ENCODE data around the gene LENEP.

LENEP gene

GRCh38 chr1:155010211-155010918 lies 17.0 kb downstream of the LENEP start:
- H3K4me3 ChIP-seq (ENCODE audit: low read depth, low read length) = no peak overlapping the region
- TF ChIP-seq, protein P1, sequence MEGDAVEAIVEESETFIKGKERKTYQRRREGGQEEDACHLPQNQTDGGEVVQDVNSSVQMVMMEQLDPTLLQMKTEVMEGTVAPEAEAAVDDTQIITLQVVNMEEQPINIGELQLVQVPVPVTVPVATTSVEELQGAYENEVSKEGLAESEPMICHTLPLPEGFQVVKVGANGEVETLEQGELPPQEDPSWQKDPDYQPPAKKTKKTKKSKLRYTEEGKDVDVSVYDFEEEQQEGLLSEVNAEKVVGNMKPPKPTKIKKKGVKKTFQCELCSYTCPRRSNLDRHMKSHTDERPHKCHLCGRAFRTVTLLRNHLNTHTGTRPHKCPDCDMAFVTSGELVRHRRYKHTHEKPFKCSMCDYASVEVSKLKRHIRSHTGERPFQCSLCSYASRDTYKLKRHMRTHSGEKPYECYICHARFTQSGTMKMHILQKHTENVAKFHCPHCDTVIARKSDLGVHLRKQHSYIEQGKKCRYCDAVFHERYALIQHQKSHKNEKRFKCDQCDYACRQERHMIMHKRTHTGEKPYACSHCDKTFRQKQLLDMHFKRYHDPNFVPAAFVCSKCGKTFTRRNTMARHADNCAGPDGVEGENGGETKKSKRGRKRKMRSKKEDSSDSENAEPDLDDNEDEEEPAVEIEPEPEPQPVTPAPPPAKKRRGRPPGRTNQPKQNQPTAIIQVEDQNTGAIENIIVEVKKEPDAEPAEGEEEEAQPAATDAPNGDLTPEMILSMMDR (IDR thresholded peaks at IDR 0.05; ENCODE audit: borderline replicate concordance, insufficient read depth, low read depth, low read length) = no peak

DNA sequence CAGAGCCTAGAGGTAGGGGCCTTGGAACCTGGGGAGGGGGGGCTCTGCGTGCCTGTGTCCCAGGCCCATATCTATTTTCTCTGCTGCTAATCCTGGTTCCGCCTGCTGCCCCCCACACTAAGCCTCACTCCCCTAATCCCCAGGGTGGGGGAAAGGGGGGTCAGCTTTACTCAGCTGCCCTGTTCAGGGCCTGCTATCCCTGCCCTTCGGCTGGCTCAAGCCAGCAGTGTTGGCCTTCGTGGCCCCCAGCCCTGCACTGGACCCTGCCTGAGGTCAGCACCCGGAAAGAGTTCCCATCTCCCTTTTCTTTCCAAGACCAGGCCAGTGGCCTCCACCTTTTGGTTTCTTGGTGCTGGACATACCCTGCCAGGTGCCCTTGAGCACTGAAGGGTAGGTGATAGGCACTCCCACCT lies 17.6 kb downstream of the LENEP start:
- TF ChIP-seq, protein P1 (IDR thresholded peaks at IDR 0.05; ENCODE audit: borderline replicate concordance, insufficient read depth, low read depth, low read length) = no peak
- no peak overlapping the region for H3K4me3 ChIP-seq (ENCODE audit: low read depth, low read length)

DNA sequence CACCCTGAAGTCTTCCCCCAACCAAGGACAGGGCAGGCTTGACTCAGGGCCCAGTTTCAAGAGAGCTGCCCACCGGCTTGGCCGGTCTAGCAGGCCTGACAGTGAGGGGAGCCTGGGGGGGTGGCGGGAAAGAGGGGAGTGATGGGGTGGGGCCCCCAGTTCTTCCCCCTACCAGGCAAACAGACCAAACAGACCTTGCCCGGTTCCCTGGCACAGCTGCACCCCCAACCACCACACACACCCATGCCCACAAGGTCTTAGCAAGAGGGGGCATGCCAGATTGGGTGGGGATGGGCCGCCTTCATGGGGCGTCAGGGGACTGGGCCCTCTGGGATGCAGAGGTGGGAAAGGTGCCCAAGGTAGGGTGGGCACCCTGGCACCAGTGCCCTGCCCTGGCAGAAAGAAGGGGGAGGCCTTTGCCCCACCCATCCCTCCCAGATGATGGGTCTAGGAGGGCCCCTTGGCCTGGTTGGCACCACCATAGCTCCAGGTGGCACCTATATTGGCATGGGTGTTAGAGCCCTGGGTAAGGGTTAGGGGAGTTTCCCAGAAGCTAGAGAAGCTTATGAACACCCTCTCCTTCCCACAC lies 18.1 kb downstream of the LENEP start:
- no peak overlapping the region for H3K4me3 ChIP-seq (ENCODE audit: low read depth, low read length)
- TF ChIP-seq, protein P1 (IDR thresholded peaks at IDR 0.05; ENCODE audit: borderline replicate concordance, insufficient read depth, low read depth, low read length) = no peak

DNA sequence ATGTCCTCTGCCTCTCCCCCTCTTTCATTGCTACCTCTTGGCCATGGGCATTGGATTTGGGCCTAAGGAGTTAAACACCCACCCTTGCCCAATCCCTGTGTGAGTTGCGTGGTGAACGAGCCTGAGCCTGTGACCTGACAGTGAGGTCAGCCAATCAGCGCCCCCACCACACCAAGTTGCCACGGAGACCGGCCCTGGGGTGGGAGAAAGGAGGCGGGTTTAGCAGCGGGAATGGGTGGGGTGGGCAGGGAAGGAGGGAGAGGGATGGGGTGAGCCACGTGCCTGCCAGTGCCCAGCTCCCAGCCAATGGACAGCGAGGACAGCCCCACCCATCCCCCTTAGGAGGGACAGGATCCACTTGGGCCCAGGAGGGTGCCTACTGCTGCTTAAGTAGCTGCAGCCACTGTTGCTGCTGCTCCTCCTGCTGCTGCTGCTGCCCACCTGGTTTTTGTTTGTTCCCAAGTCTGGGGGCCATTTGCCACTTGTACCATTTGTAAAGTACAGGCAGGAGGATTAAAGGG lies 18.7 kb downstream of the LENEP start:
- no peak overlapping the region for H3K4me3 ChIP-seq (ENCODE audit: low read depth, low read length)
- TF ChIP-seq, protein P1 (IDR thresholded peaks at IDR 0.05; ENCODE audit: borderline replicate concordance, insufficient read depth, low read depth, low read length) = no peak

DNA sequence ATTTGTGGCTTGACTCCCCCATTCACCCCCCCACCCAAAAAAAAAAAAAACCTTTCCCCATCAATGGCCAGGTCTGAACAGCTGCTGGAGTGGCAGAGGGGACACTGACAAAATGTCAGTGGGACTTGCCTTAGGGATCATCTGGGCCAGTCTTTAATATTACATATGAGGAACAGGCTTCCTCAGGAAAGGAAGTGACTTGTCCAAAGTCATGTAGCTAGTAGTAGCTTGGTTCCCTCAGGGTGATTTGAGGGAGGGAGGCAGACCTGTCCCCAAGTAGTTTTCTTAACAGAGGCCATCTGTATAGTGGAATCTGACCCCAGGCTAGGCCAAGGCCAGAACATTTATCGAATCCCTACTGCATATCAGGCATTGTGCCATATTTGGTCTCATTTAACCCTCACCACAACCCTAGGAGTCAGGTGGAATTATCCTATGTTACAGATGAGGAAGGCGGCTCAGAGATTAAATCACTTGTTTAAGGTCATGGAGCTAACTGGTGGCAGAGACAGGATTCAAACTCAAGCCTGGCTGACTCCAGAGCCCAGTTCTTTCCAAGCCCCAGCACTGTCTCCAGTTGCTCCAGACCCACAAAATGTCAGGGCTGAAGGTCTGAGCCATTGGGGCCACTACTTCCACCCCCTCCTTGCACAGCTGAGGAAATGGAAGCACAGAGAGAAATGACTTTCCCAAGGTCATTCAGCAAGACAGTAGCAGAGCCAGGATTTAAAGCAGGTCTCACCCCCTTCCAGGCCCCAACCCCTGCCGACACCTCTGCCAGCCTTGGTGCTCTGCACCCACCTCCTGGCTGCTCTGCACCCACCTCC lies 19.6 kb downstream of the LENEP start:
- TF ChIP-seq, protein P1 (IDR thresholded peaks at IDR 0.05; ENCODE audit: borderline replicate concordance, insufficient read depth, low read depth, low read length) = no peak
- no peak overlapping the region for H3K4me3 ChIP-seq (ENCODE audit: low read depth, low read length)

- TF ChIP-seq, protein P1 (IDR thresholded peaks at IDR 0.05; ENCODE audit: borderline replicate concordance, insufficient read depth, low read depth, low read length) = no peak
- no peak overlapping the region for H3K4me3 ChIP-seq (ENCODE audit: low read depth, low read length)
These were observed 20.2 kb downstream of the LENEP start for GRCh38 chr1:155013632-155014031.

All from GM12875 (cell line).